OCI-LY7 (cell line): Measurements from ENCODE around the gene OVCA2. TPM values are rescaled to one million over a fixed set of nuclear protein-coding genes. Genes with fewer than 3 reads are reported as not detected.

Experiments
- BruUV-seq: library from RNA; stranded (reverse); fragments of 400-500 nt; replicated peaks from 2 replicates; lab custom pipeline; 2021; lab: Mats Ljungman, UMichigan
- CTCF ChIA-PET: fragments of 300-600 bp; sonication (Branson Sonifier 250); formaldehyde crosslinking; loops from one replicate; lab custom pipeline; 2022; ENCODE audit warnings: antibody characterized with exemption; ENCODE audit not compliant: unreplicated experiment; lab: Charles Lee
- POLR2A ChIA-PET: fragments of 300-600 bp; sonication (Branson Sonifier 250); formaldehyde crosslinking; loops from one replicate; lab custom pipeline; 2022; ENCODE audit warnings: antibody characterized with exemption; lab: Charles Lee
- DNase-seq: peaks from one replicate; pipeline ENCODE4 v3.0.0-alpha.2; 2015; ENCODE audit warnings: low spot score
- H2AFZ ChIP-seq: fragments of 200-600 bp; sonication (generic), shearing (Covaris generic); 2 replicates; pipeline ENCODE4 v1.6.1; 2014; ENCODE audit warnings: mild to moderate bottlenecking, antibody characterized with exemption, low read length, moderate library complexity
- H3K27ac ChIP-seq: fragments of 200-600 bp; sonication (generic); 2 replicates; pipeline ENCODE4 v1.5.1; 2014; ENCODE audit warnings: mixed run types, low read depth, mild to moderate bottlenecking, moderate library complexity, low read length, inconsistent platforms; ENCODE audit not compliant: poor library complexity, severe bottlenecking
- H3K36me3 ChIP-seq: fragments of 200-600 bp; sonication (generic); 2 replicates; pipeline ENCODE4 v1.6.1; 2014; ENCODE audit warnings: mild to moderate bottlenecking, antibody characterized with exemption, low read length, moderate library complexity, mixed read lengths; ENCODE audit not compliant: insufficient read depth
- H3K4me1 ChIP-seq: fragments of 200-600 bp; sonication (generic); 2 replicates; pipeline ENCODE4 v1.5.1; 2014; ENCODE audit warnings: mild to moderate bottlenecking, low read length; ENCODE audit not compliant: insufficient read depth, poor library complexity, severe bottlenecking
- H3K4me2 ChIP-seq: fragments of 200-600 bp; sonication (generic); 2 replicates; pipeline ENCODE4 v1.6.1; 2014; ENCODE audit warnings: mild to moderate bottlenecking, low read length
- H3K4me3 ChIP-seq: fragments of 200-600 bp; sonication (generic); 2 replicates; pipeline ENCODE4 v1.5.1; 2014; ENCODE audit warnings: mild to moderate bottlenecking, low read depth, low read length; ENCODE audit not compliant: poor library complexity, severe bottlenecking
- H3K79me2 ChIP-seq: fragments of 200-600 bp; sonication (generic); 2 replicates; pipeline ENCODE4 v1.6.1; 2016; ENCODE audit warnings: low read depth, mild to moderate bottlenecking, low read length, moderate library complexity, mixed read lengths; ENCODE audit not compliant: insufficient read depth
- H3K9me2 ChIP-seq: fragments of 200-600 bp; sonication (generic); 2 replicates; pipeline ENCODE4 v1.6.1; 2016; ENCODE audit warnings: mild to moderate bottlenecking, low read length, mixed read lengths; ENCODE audit not compliant: insufficient read depth
- H3K9me3 ChIP-seq: fragments of 200-600 bp; sonication (generic); 2 replicates; pipeline ENCODE4 v1.6.1; 2014; ENCODE audit warnings: mild to moderate bottlenecking, mixed run types, low read length, mixed read lengths
- H4K20me1 ChIP-seq: fragments of 200-600 bp; sonication (generic); 2 replicates; pipeline ENCODE4 v1.6.1; 2014; ENCODE audit warnings: mild to moderate bottlenecking, antibody characterized with exemption, low read length, moderate library complexity, mixed read lengths; ENCODE audit not compliant: insufficient read depth
- EZH2phosphoT487 ChIP-seq: fragments of 200-600 bp; sonication (generic); IDR thresholded peaks from 2 replicates; pipeline ENCODE4 v1.6.1; 2018; ENCODE audit warnings: low read depth, borderline replicate concordance, mild to moderate bottlenecking, mixed run types, antibody characterized with exemption, low read length, moderate library complexity, mixed read lengths
- intact Hi-C: fragments of 100-400 bp; cut with micrococcal nuclease; formaldehyde crosslinking; loops from one replicate; pipeline ENCODE4 v1.10.0; 2022; ENCODE audit not compliant: unreplicated experiment
- total RNA-seq, 2 experiments: library from RNA; depleted of rRNA in 1 of 2; stranded (reverse); fragments of >200 nt in 1 of 2; shearing (Covaris generic) in 1 of 2; gene quantifications; 2 replicates each; pipeline ENCODE4 v1.2.3, GENCODE V29; 2014 to 2022
- TF ChIP-seq, protein P1 (sequence below): fragments of 200-600 bp; sonication (generic); conservative IDR thresholded peaks from 2 replicates; pipeline ENCODE4 v1.5.1; 2014; ENCODE audit warnings: mild to moderate bottlenecking, antibody characterized with exemption, low read length, moderate library complexity, mixed read lengths

The OVCA2 gene
- total RNA-seq, 2 experiments from 2014 or later = 21.9 to 24.0 TPM

DNA sequence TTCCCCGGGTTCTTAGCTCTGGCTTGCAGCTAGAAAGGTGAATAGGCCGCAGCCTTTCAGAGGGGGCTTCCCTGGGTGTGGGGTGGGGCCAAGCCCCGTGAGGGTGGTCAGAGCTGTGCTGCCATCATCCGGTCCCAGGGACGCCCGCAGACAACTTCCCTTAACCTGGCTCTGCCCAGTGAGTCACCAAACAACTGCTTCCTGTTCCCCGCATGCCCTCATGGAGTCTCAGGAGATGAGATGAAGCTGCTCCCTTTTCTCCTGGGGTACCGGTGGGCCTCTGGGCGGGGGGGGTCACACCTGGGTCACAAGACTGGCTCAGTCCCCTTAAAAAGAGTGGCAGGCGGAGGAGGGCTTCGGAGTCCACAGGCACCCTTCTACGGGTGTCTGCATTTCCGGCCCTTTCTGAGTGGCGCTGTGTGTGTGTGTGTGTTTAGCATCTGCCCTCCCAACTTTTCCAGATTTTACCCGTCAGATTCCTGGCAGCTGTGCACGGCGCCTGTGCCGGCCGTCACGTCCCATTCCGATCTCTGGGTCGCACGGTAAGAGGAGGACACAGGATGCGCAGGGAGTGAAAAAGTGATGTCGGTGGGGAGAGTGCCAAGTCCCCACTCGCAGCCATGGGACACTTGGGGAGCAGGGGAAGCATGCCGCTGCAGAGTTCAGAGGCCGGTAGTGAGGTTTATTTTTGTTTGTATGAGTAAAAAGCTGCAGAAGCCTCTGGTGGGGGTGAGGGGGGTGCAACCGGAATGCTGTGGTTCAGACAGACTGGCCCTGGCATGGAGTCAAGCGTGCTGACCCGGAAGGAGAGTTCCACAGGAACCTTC, 29.8 kb downstream of the OVCA2 start:
- no peak overlapping the region for H3K27ac ChIP-seq
- BruUV-seq = no TSS peak
- no peaks in the 10 kb centered on the region for H3K36me3 ChIP-seq
- peaks cover 11% of the 10 kb centered on the region for H3K4me1 ChIP-seq
- no peaks in the 10 kb centered on the region for H4K20me1 ChIP-seq
- no peak for TF ChIP-seq EZH2phosphoT487
- TF ChIP-seq, protein P1, sequence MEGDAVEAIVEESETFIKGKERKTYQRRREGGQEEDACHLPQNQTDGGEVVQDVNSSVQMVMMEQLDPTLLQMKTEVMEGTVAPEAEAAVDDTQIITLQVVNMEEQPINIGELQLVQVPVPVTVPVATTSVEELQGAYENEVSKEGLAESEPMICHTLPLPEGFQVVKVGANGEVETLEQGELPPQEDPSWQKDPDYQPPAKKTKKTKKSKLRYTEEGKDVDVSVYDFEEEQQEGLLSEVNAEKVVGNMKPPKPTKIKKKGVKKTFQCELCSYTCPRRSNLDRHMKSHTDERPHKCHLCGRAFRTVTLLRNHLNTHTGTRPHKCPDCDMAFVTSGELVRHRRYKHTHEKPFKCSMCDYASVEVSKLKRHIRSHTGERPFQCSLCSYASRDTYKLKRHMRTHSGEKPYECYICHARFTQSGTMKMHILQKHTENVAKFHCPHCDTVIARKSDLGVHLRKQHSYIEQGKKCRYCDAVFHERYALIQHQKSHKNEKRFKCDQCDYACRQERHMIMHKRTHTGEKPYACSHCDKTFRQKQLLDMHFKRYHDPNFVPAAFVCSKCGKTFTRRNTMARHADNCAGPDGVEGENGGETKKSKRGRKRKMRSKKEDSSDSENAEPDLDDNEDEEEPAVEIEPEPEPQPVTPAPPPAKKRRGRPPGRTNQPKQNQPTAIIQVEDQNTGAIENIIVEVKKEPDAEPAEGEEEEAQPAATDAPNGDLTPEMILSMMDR = no peak
- H2AFZ ChIP-seq = no peak overlapping the region
- no peak overlapping the region for H3K4me3 ChIP-seq
- intact Hi-C loops = no loop called here
- no peak overlapping the region for H3K4me2 ChIP-seq
- POLR2A ChIA-PET = interaction anchor here (0.8 kb wide), 1 partner anchor 14 kb away, joined by 3 read pairs; no protein-coding TSS in a partner anchor
- H3K9me2 ChIP-seq = no peaks in the 10 kb centered on the region
- DNase-seq = no peak
- CTCF ChIA-PET = no interaction called here
- no peaks in the 10 kb centered on the region for H3K9me3 ChIP-seq
- H3K79me2 ChIP-seq = no peaks in the 10 kb centered on the region

DNA sequence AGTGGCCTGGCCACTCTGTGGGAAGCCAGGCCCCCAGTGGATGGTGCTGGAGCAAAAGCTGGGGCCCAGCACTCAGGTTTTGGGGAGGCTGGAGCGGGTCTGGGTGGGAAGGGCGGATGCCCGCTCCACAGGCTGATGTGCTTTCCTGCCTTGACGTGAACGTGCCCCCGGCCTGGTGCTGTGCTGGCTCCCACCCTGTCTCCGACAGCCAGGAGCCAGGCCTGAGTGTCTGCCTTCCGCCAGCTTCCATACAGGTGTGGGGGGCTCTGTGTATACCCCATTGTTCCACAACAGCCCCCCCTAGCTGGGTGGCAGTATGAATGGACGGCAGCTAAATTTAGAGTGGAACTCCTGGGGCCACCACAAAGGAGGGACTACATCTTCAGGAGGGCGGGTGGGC, 33.1 kb downstream of the OVCA2 start:
- TF ChIP-seq, protein P1 = no peak
- TF ChIP-seq EZH2phosphoT487 = no peak
- no peaks in the 10 kb centered on the region for H3K79me2 ChIP-seq
- no peaks in the 10 kb centered on the region for H3K4me1 ChIP-seq
- no peaks in the 10 kb centered on the region; the same call in 1 of the 2 replicates for H3K36me3 ChIP-seq
- H3K4me2 ChIP-seq = no peak overlapping the region
- no peaks in the 10 kb centered on the region for H3K9me2 ChIP-seq
- H2AFZ ChIP-seq = no peak overlapping the region
- BruUV-seq = no TSS peak
- no peaks in the 10 kb centered on the region for H4K20me1 ChIP-seq
- no peak for DNase-seq
- ChIA-PET CTCF (no interaction called here), POLR2A (interaction anchor here (0.6 kb wide), 1 partner anchor 213 kb away, joined by 3 read pairs; no protein-coding TSS in a partner anchor)
- intact Hi-C loops = no loop called here
- H3K4me3 ChIP-seq = no peak overlapping the region
- no peak overlapping the region for H3K27ac ChIP-seq
- no peaks in the 10 kb centered on the region for H3K9me3 ChIP-seq
